Suppressor macrophage (primary cell): Measurements from ENCODE around the gene KDM2B.
"Not testable (repeated sequence)": the region's sequence is repeated elsewhere in the genome, so short reads cannot be mapped to it uniquely, and the experiment has no call there.

Experiments
- DNase-seq, 4 experiments: peaks; one replicate each; pipeline ENCODE4 v3.0.0-alpha.2; 2020 to 2022

The KDM2B gene

DNA sequence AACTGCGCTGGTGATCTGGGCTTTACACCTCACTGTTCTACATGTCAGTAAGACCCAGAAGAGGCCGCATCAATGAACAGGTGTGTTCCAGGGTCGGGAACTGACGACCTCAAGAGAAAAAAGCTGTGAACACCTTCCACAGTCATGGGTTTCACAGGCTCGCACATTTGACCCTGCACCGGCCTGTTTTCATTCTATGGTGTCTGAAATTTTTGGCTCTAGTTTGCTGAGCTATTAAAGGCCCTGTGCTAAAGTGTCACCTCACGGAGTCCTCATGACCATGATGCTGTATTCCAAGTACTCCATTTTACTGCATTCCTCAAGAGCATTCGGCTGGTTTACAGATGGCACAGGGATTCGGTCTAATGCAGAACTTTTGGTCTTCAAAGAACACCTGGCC, 78.9 kb downstream of the KDM2B start:
- no peak for DNase-seq

DNA sequence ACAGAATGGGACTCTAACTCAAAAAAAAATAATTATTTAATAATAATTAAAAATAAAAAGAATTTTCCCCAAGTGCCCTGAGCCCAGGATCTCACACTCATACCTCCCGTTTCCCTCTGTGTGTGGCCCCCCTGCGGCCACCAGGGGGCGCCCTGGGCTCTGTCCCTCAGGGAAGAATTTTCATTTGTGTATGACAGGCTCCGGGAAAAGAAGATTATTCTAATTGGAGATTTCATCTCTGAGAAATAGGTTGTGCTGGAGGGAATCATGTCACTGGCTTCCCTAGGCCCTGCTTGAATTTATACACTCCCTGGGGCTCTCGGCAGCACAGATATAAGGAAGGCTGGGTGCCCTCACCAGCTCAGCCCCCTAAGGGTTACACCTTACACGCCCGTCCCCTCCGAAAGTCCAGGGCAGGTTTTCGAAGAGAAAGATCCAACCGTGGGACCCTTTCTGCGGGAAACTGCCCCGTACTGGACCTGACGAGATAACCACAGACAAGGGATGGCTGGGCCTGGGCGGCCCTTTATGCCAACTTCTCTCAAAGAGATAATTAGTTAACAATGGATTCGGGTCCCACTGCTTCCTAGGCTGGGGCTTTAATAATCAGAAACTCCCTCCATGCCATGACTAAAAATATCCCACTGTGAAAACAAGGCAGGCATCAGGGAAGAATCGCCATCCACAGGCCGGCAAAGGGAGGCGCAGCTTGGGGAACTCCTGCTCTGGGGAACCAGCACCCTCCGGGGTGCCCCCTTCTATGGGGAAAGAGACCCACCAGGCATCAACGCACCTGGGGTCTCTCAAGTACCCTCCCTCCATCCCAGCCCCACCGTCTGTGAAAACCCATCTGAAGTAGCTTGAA, 80.7 kb downstream of the KDM2B start:
- peak; percentile 78 to 92 (median 88) for DNase-seq

DNA sequence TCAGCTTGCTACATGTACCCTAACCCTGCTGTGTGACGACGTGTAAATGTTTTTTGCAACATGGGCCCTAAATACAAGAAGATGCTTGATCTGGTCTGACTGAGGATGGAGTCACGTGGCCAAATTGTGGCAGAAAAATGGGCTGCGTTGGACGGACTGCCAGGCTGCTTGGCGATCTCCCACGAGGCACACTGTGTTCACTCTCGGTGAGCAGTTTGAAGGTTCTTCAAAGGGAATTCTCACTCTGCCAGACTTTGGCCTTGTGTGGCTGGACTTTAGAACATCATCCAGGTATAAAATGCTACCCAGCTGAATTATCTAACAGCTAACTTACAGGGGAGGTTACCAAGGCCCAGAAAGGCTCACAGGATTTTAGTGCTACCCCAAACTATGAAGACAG, 85.1 kb downstream of the KDM2B start:
- DNase-seq: no peak

DNA sequence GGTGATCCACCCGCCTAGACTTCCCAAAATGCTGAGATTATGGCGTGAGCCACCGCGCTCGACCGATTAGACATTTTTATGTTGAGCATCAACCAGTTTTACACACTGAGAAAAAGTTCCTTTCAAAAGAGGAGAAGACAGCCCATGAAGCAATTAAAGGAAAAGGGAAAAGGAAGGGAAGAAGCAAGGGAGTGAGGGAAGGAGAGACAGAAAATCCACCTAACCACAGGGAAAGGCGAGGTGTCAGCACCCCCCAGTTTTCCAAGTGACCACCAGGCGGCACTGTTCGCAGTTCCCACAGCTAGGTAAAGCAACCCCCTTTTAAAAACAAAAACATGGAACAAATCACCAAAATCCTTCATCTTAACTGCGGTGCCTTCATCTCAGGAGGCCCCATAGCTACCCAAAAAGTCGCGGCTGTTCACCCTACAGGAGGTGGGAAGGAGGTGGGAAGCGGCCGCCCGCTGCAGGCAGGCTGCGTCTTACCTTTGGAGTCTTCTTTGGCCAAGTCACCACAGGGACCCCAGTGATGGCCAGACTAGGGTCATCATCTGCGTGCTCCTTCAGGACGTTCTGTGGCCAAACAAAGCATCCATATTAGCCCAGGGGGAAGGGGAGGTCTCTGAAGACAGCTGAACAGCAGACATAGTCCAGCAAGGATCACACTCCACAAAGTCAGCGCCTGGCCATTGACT, 86.6 kb downstream of the KDM2B start:
- peak; percentile 41 to 73 (median 52) for DNase-seq

DNA sequence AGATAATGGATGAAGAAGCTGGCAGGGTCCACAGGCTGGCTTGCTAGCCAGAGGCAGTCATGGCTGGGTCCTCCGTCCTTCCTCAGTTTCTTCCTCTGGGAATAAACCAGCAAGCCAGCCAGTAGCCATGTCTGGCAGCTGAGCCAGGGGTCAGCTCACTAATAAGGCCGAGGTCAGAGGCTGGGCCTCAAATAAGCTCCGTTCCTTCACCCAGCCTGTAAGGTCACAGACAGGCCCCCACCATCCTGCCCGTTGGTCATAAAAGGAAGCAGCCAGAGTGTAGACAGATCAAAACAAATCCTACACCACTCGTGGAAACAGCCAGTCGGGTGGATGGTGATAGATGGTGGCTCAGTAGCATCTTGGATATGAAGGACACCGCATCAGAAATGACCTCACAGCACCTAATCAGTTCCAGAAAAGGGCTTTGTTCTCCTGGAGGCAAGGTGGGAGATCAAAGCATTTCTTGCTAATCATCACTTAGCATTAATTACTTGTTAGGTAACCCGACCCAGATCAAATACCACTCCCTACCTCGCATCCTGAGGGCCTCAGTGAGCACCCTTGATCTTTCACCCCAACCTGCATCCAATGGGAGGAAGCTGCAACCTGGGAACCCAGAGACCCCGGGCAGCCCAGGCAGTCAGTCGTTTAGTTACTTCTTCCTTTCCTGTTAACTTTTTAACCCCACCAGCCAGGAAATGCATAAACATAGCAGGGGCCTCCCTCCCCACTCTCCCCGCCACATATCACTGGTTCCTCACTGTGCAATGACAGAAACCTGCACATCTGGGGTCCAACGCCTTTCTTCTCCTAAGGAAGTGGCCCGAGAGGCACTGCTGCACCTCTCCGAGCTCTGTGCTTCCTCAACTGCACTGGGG, 90.2 kb downstream of the KDM2B start:
- peak in 1 of 4 experiments; percentile 16 for DNase-seq

DNA sequence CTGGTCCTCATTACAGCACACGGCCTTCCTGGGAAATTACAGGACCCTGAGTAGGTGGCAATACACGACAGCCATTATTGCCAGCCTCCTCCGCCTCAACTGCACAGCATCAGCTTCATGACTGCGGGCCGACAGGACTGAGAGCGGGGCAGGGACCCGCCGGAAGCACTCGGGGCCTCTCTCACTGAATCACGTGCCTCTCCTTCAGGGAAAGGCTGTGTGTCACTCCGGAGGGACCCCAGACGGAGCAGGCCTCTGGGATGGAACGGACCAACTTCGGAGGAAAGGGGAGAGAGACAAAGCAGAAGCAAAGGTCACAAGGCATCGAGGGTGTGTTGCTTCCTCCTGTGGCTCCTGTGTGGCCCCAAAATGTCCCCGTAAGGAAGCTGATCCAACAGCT, 90.9 kb downstream of the KDM2B start:
- DNase-seq: peak in 3 of 4 experiments; percentile 20 to 46 (median 36)

DNA sequence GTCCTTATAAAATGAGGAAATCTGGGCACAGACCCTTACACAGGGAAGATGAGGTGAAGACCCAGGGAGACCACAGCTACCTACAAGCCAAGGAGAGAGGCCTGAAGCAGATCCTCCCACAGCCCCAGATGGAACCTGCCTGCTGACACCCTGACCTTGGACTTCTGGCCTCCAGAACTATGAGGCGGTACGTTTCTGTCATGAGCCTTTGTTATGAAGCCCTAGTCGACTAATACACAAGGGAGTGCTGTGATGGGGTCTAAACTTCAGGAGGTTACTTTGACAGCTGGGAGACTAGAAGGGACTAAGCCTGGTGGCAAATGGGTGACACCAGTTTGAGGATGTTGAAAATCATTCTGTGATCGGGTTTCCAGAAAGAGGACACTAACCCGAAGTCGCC, 95.9 kb downstream of the KDM2B start:
- no peak for DNase-seq

DNA sequence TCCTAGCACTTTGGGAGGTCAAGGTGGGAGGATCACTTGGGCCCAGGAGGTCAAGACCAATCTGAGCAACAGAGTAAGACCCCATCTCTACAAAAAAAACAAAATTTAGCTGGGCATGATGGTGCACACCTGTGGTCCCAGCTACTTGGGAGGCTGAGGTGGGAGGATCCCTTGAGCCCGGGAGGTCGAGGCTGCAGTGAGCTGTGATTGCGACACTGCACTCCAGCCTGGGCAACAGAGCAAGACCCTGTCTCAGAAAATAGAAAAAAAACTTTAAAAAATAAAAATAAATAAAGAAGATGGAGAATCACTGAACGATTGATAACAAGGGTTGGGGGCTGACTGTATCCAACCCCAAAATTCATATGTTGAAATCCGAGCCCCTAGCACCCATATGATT, 96.3 kb downstream of the KDM2B start:
- not testable (repeated sequence) for DNase-seq

DNA sequence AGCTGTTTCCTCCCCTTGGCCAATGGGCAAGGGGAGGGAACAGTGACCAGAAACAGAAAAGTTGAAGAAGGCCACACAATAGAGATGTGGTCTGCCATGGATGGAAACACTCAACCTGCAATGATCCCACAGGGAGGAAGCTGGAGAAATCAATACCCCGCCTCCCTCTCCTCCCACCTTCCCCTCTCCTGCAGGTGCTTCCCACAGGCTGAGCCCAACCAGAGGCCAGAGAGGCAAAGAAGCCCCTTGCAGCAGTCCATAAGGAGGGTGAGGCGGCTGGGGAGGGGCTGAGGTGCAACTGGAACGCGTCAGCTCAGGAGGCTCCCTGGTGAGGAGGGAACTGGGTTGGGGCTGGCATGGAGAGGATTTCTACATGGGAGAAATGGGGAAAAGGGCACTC, 96.9 kb downstream of the KDM2B start:
- DNase-seq: no peak

DNA sequence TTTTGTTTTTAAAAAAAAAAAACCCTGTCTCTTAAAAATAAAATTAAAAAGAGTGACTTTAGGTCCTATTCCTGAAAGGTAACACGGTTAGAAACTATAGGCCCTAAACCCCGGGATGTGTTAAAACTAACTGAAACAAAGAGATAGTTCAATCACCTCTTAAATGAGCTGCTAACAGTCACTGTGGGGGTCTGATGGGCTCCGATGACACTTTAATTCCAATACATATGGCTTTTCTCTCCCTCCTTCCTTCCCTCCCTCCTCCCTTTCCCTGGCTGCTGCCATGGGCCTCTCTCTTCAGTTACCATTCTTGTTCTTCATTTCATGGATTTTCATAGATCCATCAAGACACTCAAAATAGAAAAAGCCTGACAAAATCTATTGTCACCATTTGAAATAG, 104.3 kb downstream of the KDM2B start:
- no peak for DNase-seq

DNA sequence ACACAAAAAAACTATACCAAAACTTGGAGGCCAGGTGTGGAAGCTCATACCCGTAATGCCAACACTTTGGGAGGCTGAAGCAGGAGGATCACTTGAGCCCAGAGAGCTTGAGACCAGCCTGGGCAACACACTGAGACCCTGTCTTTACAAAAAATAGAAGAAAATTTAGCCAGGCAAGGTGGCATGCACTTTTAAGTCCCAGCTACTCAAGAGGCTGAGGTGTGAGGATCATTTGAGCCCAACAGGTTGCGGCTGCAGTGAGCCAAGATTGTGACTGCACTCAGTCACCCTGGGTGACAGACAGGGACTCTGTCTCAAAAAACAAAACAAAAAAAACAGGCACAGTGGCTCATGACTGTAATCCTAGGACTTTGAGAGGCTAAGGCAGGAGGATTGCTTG, 105.5 kb downstream of the KDM2B start:
- no peak for DNase-seq

DNA sequence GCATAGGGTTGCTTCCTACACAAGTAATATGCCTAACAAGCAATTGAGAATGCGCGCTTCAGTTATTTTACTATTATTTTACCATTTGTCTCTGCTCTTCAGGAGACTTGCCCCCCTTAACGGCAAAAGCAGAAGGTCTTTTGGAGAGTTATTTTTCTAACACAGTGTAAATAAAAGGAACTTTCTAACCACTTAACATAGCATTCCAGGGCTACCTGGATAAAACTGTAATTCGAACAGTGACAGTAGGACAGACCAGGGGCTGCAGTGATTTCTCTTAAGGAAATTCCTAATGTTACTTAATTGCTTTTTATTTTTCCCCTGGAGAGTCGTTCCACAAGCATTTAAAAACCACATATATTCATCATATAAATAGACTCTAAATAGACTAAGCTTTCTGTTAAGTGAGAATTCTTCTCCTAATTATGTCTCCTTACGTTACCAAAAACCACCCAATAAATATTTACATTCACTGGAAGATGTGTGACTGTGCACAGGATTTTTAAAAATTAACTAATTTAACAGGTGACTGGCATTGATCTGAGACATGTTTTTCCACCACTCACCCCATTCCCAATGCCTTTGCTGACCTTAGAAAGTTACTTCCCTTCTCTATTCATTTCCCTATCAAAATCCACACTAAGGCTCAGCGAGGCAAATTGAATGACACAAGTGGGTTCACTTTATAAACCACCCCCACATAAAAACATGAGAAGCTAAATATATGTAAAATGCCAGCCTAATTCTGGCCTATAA, 108.5 kb downstream of the KDM2B start:
- no peak for DNase-seq

DNA sequence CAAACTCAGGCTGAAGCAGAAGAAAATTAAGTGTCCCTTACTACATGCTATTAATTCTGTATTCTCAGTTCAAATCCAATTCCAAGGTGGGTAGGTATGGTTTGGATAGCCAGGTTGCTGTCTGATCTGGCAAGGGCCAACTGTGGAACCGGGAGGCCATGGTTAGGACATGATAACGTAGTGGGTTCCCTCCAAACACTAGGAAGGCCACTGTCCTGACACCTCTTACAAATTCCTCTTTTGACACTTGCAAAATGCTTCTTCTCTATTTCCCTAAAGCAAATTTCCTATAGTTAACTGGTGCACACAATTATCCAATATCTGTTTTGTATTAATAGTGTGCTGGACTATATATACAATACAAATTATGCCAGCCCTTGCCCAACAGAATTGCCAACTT, 110.1 kb downstream of the KDM2B start:
- DNase-seq: peak in 3 of 4 experiments; percentile 49 to 56 (median 51)

DNA sequence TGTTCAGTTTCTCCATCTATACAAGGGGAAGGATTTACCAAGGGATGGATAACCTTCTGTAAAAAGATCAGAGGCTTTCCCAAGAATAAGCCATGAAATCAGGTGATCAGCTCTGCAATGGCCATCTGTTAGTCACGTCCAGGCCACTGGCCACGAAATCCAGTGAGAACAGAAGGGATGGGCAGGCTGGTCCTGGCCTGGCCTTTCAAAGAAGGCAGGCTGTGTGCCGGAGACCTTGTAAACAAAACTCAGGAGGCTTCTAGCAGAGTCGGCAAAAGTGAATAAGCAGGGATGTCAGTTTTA, 112.4 kb downstream of the KDM2B start:
- DNase-seq: peak in 1 of 4 experiments; percentile 15

DNA sequence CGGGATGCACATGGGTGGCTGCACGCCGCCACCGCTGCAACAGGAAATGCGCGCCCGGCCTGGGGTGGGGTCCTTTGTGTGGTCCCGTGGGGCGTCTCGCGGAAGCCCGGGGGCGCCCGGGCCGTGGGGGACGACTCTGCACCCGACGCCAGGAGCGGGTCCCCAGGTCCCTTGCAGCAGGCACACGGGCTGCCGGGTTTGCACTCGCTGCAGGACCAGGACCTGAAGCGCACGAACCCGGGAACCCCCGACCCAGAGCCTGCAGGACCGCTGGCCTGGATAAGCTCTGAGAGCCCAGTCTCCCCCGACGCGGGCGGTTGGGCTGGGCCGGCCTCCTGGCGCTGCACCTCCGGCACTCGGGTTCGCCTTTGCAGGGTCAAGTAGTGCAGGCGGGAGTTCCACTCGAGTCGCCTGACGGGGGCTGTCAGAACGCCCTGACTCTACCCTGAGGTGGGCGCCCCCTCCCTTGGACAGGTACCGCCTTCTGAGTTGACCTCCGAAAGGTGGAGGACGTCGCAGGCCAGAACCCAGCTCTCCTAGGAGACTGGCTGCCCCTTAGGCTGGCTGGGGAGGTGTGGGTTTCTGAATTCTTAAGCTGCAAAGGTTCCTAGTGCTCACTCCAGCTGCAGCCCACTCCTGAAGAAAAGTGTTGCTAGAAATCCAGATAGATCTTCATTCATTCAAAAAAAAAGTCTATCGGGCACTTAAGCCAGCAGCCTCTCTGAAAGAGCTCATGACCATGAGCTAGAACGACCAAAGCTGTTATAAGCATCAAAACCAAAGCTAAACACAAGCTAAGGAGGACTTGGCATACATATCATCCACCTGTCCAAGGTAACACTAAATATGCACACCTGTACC, 113.0 kb downstream of the KDM2B start:
- DNase-seq: peak in 3 of 4 experiments; percentile 29 to 45 (median 38)

DNA sequence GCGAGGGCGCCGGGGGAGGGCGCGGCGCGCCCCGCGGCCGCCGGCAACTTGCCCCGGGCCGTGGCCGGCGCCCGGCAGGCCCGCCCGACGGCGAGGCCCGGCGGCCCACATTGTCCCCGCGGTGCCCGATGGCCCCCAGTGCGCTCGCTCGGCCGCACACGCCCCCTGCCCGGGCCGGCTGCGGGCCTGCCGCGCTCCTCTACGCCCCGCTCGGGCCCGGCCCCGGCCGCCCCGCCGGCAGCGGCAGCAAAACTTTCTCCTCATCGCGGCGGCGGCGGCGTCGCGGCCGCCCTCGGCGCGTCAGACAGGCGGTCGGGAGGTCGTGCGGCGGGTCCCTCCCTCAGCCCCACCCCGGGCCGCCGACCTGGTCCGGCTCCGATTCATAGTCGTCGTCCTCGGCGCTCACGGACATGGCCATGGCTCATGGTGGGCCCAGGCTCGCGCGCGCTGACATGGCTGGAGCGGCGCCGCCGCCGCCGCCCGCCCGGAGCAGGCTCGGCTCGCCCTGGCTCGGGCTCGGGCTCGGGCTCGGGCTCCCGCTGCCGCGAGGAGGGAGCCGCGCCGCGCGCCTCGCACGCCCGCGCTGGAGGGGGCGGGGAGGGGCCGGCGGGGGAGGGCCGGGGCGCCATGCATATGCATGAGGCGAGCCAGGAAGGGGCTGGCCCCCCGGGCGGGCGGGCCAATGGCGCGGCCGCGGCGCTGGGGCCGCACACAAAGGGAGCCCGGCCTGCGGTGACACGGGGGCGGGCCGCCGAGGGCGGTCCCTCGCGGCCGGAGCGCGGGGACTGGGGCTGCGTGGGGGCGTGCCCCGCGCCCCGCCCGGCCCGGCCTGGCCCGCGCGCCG, 113.8 kb downstream of the KDM2B start:
- peak; percentile 93 to 98 (median 96) for DNase-seq

DNA sequence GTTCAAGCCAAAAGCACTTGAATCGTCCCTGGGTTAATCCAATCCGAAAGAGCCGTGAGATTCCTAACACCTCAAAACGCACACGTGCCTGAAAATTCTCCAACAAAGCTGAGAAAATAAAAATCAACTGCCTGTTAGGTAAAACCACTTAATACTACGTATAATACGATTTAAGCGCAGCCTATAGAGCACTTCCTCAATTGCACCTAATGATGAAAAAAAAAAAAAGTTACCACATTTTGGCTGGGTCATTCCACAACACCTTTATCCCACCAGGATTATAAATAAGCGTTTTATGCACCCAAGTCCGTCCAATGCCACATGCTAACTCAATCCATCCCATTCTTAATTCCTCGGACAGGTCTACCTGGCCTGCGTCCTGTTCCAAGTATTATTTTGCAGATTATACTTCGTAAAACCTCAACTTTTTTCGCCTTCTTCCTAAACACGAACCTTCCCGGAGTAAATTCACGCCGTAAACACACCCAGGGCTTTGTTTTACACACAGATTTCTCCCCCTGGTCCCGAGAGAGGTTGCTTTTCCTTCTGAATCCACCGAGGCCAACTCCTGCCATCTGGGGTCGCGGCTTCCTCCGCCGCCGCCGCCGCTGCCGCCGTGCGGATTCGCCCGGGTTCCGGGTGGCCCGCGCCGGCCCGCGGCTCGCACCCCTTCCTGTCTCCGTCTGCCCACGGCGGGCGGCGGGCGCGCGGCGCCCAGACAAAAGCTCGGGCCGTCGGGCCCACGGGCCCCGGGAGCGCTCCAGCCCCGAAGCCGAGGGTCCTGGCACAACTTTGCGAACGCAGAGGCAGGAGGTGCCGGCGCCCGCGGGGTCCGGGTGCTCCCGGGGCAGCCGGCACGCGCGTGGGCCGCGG, 114.7 kb downstream of the KDM2B start:
- DNase-seq: peak in 3 of 4 experiments; percentile 61 to 78 (median 67)

DNA sequence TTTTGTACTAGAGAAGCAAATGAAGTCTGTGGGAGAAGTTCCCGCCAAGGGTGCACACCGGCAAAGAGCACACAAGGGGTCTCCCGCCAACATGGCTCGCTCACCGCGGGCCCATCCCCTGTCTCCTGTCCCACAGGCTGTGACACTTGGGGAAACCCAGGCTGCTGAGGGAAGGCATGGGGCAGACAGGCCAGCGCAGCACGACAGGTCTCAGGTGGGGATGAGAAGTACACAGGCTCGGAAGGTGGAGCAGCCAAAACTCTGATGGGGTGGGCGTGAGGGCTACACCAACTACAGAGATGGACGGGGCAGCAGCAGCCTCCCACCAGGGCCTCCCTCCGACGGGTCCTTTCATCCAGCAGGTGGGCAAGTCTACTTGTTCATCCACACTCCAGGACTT, 116.5 kb downstream of the KDM2B start:
- DNase-seq: no peak

DNA sequence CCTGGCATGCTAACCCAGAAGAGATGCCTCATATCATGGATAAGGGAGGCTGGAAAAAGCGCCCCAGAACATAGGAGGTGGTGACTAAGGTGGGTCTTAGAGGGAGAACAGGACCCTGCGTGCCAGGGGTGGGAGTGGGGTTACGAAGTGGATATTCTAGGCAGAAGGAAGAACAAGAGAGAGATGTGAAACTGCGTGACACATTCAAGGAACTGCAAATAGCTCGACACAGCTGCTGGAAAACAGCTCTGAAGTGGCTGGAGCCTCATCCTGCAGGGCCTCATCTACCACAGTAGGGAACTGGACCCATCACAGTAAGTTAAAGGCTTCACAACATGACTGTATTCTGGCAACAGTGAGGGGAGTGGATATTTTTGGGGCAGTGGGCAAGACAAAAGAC, 119.8 kb downstream of the KDM2B start:
- DNase-seq: peak; percentile 67 to 83 (median 78)
